Right lobe of liver (tissue), 6 donors: Measurements from ENCODE around the gene SORBS2. TPM values are rescaled to one million over a fixed set of nuclear protein-coding genes. Genes with fewer than 3 reads are reported as not detected.

Experiments used
- ATAC-seq, 4 donors: fragments of 200-7000 bp; cut with Tn5 transposase; one replicate each; pipeline ENCODE4 v1.9.1; 2020; ENCODE audit warnings: mild to moderate bottlenecking in 4 of 4, moderate library complexity in 4 of 4
- DNase-seq, 3 donors: peaks; one replicate each; pipeline ENCODE4 v3.0.0-alpha.2; 2020
- H3K27ac ChIP-seq, 3 donors: fragments of 200-600 bp; one replicate each; pipeline ENCODE4 v1.8.0; 2022
- H3K27me3 ChIP-seq, 2 donors: fragments of 200-600 bp; one replicate each; pipeline ENCODE4 v1.8.0; 2022
- H3K36me3 ChIP-seq, 4 donors: fragments of 200-600 bp; sonication (generic) in 1 of 4; one replicate each; pipeline versions ENCODE4 v1.5.1 to v1.8.0; 2017 to 2022; ENCODE audit warnings: control low read depth in 1 of 4
- H3K4me1 ChIP-seq, 4 donors: fragments of 200-600 bp; sonication (generic) in 1 of 4; one replicate each; pipeline versions ENCODE4 v1.5.1 to v1.8.0; 2017 to 2022; ENCODE audit warnings: control low read depth in 1 of 4
- H3K4me3 ChIP-seq, 3 donors: fragments of 200-600 bp; one replicate each; pipeline ENCODE4 v1.8.0; 2022
- H3K9me3 ChIP-seq, 4 donors: fragments of 200-600 bp; sonication (generic) in 1 of 4; one replicate each; pipeline versions ENCODE4 v1.5.1 to v1.8.0; 2017 to 2022; ENCODE audit warnings: control low read depth in 1 of 4
- CTCF ChIP-seq, 4 donors: fragments of 200-600 bp in 3 of 4; fragments of 450-650 bp in 1 of 4; IDR thresholded peaks; one replicate each; pipeline versions ENCODE4 v1.5.1 to v1.8.0; 2016 to 2022; ENCODE audit warnings: antibody characterized with exemption in 4 of 4, mild to moderate bottlenecking in 2 of 4
- POLR2A ChIP-seq: fragments of 450-650 bp; IDR thresholded peaks from one replicate; pipeline ENCODE4 v1.6.1; 2017; ENCODE audit warnings: antibody characterized with exemption, mild to moderate bottlenecking
- WGBS: methylation state at CpG from one replicate; pipeline ENCODE4 v1.1.6; 2018; ENCODE audit warnings: low coverage, low lambda C conversion rate; ENCODE audit not compliant: insufficient coverage; ENCODE audit errors: missing lambda C conversion rate; 5-methylcytosine and 5-hydroxymethylcytosine counted together
- intact Hi-C, 2 donors: fragments of 100-400 bp; cut with DNase I; formaldehyde crosslinking; loops; one replicate each; pipeline versions ENCODE4 v1.11.2 to v1.14.1; 2022
- total RNA-seq, 6 experiments: library from RNA; depleted of rRNA in 2 of 6; stranded (reverse); fragments of >200 nt in 2 of 6; fragmentation: NEBNext Ultra II Directional in 3 of 6; extraction: Animal tissue kit (Norgen Biotek cat#: 25700) in 3 of 6; gene quantifications; one replicate each; pipeline versions ENCODE4 v1.1.0 to v1.2.4, GENCODE V29; 2016 to 2023
- donor health status: DM: no; HTN: yes; CAD: no.
- donor health status: DM: no; HTN: no; CAD: no.
- donor health status: DM: no; HTN: no; CAD: no.
- donor health status: DM: no; HTN: yes; CAD: no.
- donor health status: DM: no; HTN: yes; CAD: no.

Gene SORBS2
- total RNA-seq, 6 experiments from 2014 or later: 60.8 to 144 (median 107) TPM

DNA sequence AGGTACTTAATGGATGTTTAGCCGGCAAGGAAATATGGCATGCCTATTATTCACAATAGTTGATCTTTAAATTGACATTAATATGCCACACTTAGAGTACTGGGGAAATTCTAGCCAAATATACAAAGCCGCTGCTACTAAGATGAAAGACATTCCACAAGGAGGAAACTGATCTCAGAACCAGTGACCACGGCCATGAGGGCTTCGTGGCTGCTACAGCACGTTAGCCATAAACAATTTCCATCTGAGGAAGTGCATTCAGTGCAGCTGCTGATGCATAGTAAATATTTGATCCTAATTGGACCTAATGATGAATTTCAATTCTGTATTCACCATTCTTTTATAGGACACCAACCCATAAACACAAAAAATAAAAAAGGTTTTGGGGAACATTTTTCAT lies 59.1 kb downstream of the SORBS2 start:
- TF ChIP-seq CTCF (IDR thresholded peaks at IDR 0.05) (no peak), POLR2A (no peak)
- Histone ChIP-seq H3K27me3 (no peaks in the 10 kb centered on the region), H3K4me3 (no peak overlapping the region), H3K27ac (no peak overlapping the region), H3K36me3 (no peaks in the 10 kb centered on the region), H3K4me1 (peaks cover 0 to 5% (median 0%) of the 10 kb centered on the region in 4 donors), H3K9me3 (no peaks in the 10 kb centered on the region)
- no peak for ATAC-seq
- DNase-seq: no peak
- intact Hi-C loops: no loop called here
- WGBS: 68% methylated on average over 5 of the region's 5 CpGs

DNA sequence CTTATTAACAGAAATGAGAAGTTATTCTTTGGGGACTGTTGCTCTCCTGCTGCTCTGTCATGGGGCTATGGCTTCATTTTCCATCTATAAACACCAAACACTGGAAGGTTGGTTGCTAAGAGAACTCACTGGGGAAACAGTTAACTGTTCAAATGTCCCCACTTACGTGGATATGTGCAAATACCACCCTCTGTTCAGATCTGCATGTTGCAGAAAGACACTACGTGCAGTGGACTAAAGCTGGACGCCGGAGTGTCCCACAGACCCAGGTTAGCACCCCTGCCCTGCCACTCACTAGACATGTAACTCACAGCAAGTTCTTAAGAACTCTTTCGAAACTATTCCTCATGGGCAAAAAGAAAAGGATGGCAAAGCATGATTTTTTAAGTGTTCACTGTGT lies 62.1 kb downstream of the SORBS2 start:
- H3K27ac ChIP-seq: no peak overlapping the region
- no peak for DNase-seq

DNA sequence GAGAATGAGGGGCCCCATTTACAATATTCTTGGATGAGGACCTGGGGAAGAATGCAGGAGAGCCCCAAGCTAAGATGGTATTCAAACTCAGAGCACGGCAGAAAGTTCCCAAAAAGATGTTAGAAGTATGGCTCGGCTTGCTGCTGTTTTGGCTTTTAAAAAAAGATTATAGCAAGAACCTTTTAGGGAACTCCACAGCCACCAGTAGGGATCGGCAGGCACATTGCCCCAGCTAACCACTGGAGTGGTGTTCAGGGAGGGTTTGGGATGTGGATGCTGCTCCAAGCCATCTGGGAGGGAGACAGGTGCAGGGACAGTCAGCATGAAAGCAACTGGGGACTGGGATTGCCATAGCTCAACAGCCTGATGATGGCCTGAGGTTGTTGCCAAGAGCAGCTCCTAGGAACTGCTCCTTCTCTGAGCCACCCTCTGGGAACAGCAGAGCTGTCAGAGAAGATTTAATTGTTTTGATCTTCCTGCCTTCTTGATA lies 63.0 kb downstream of the SORBS2 start:
- 93% methylated on average over 3 of the region's 3 CpGs for WGBS
- TF ChIP-seq CTCF (IDR thresholded peaks at IDR 0.05) (no peak), POLR2A (no peak)
- intact Hi-C loops: no loop called here

More for the DNA sequence above, 62.1 kb downstream of the SORBS2 start:
- Histone ChIP-seq H3K4me1 (peaks cover 0 to 2% (median 0%) of the 10 kb centered on the region in 4 donors), H3K27me3 (no peaks in the 10 kb centered on the region), H3K4me3 (no peak overlapping the region), H3K9me3 (no peaks in the 10 kb centered on the region), H3K36me3 (no peaks in the 10 kb centered on the region)
- intact Hi-C loops: no loop called here
- TF ChIP-seq POLR2A: no peak
- no peak for TF ChIP-seq CTCF (IDR thresholded peaks at IDR 0.05)
- 77% methylated on average over 3 of the region's 5 CpGs for WGBS
- ATAC-seq: no peak

GRCh38 chr4:185745891-185746290 lies 66.1 kb downstream of the SORBS2 start:
- H3K4me1 ChIP-seq: peaks cover 0 to 39% (median 11%) of the 10 kb centered on the region in 4 donors
- TF ChIP-seq POLR2A (no peak), CTCF (IDR thresholded peaks at IDR 0.05) (no peak)
- no peak for ATAC-seq
- DNase-seq: no peak
- no peak overlapping the region for H3K27ac ChIP-seq
- H3K9me3 ChIP-seq: no peaks in the 10 kb centered on the region
- intact Hi-C loops: no loop called here
- WGBS: 65% methylated on average over 2 of the region's 9 CpGs
- H3K36me3 ChIP-seq: no peaks in the 10 kb centered on the region
- no peak overlapping the region for H3K4me3 ChIP-seq
- no peaks in the 10 kb centered on the region for H3K27me3 ChIP-seq

More for the DNA sequence above, 63.0 kb downstream of the SORBS2 start:
- Histone ChIP-seq H3K36me3 (no peaks in the 10 kb centered on the region), H3K27ac (no peak overlapping the region), H3K4me1 (peaks cover 0 to 11% (median 0%) of the 10 kb centered on the region in 4 donors), H3K27me3 (no peaks in the 10 kb centered on the region), H3K4me3 (no peak overlapping the region), H3K9me3 (no peaks in the 10 kb centered on the region)
- DNase-seq (no peak), ATAC-seq (peak in 3 of 4 donors; percentile 10 to 26 (median 20))

GRCh38 chr4:185744946-185745345 lies 67.0 kb downstream of the SORBS2 start:
- DNase-seq (no peak), ATAC-seq (no peak)

More at GRCh38 chr4:185744946-185745345, 67.0 kb downstream of the SORBS2 start:
- TF ChIP-seq CTCF (IDR thresholded peaks at IDR 0.05) (no peak), POLR2A (no peak)
- Histone ChIP-seq H3K4me1 (peaks cover 0 to 44% (median 13%) of the 10 kb centered on the region in 4 donors), H3K9me3 (no peaks in the 10 kb centered on the region), H3K4me3 (no peak overlapping the region), H3K27me3 (no peaks in the 10 kb centered on the region), H3K36me3 (no peaks in the 10 kb centered on the region), H3K27ac (no peak overlapping the region)
- WGBS: 94% methylated on average over 5 of the region's 9 CpGs
- intact Hi-C loops: no loop called here
